GM18526 (cell line): Measurements from ENCODE around the gene CD300H.

Source experiments
- POLR2A ChIP-seq: IDR thresholded peaks from 3 replicates; pipeline ENCODE4 v1.6.1; 2011; ENCODE audit not compliant: insufficient read length; ENCODE audit errors: extremely low read depth

CD300H gene

GRCh38 chr17:74512624-74513091, 54.7 kb downstream of the CD300H start:
- TF ChIP-seq POLR2A = no peak

GRCh38 chr17:74512036-74512435, 55.3 kb downstream of the CD300H start:
- TF ChIP-seq POLR2A = no peak
